Neural progenitor cell (in vitro differentiated cells): ENCODE measurements around the gene PKHD1. TPM values are rescaled to one million over a fixed set of nuclear protein-coding genes. Genes with fewer than 3 reads are reported as not detected.

Experiments used
- DNase-seq: peaks from one replicate; pipeline ENCODE4 v3.0.0-alpha.2; 2016; ENCODE audit warnings: low spot score
- H2AFZ ChIP-seq: fragments of 200-600 bp; sonication (generic); replicated peaks from 2 replicates; pipeline ENCODE4 v1.6.1; 2016; ENCODE audit warnings: antibody characterized with exemption
- H3F3A ChIP-seq: fragments of 200-600 bp; sonication (generic); 2 replicates; pipeline ENCODE4 v1.6.1; 2016; ENCODE audit warnings: antibody characterized with exemption, low read depth
- H3K27ac ChIP-seq: fragments of 200-600 bp; sonication (generic); 2 replicates; pipeline ENCODE4 v1.5.1; 2016; ENCODE audit warnings: mild to moderate bottlenecking
- H3K27me3 ChIP-seq: fragments of 200-600 bp; sonication (generic); 2 replicates; pipeline ENCODE4 v1.6.1; 2016; ENCODE audit warnings: mild to moderate bottlenecking, moderate library complexity
- H3K36me3 ChIP-seq: fragments of 200-600 bp; sonication (generic); 2 replicates; pipeline ENCODE4 v1.5.1; 2016
- H3K4me1 ChIP-seq: fragments of 200-600 bp; sonication (generic); 2 replicates; pipeline ENCODE4 v1.6.1; 2016; ENCODE audit warnings: mixed run types
- H3K4me2 ChIP-seq: fragments of 200-600 bp; sonication (generic); 2 replicates; pipeline ENCODE4 v1.6.1; 2016
- H3K4me3 ChIP-seq: fragments of 200-600 bp; sonication (generic); 2 replicates; pipeline ENCODE4 v1.5.1; 2016
- H3K79me2 ChIP-seq: fragments of 200-600 bp; sonication (generic); 2 replicates; pipeline ENCODE4 v1.6.1; 2016; ENCODE audit warnings: low read depth
- H3K9ac ChIP-seq: fragments of 200-600 bp; sonication (generic); 2 replicates; pipeline ENCODE4 v1.6.1; 2016
- H3K9me3 ChIP-seq: fragments of 200-600 bp; sonication (generic); 2 replicates; pipeline ENCODE4 v1.5.1; 2016; ENCODE audit warnings: low read depth
- H4K20me1 ChIP-seq: fragments of 200-600 bp; sonication (generic); 2 replicates; pipeline ENCODE4 v1.6.1; 2016; ENCODE audit warnings: low read depth
- H3K27ac Mint-ChIP-seq: 3 replicates; pipeline ENCODE4 v1.8.0; 2021; ENCODE audit warnings: mixed read lengths
- H3K27me3 Mint-ChIP-seq: 2 replicates; pipeline ENCODE4 v1.8.0; 2022; ENCODE audit warnings: low read depth, mild to moderate bottlenecking, inconsistent platforms, moderate library complexity, mixed read lengths; ENCODE audit not compliant: insufficient read depth
- H3K36me3 Mint-ChIP-seq: 3 replicates; pipeline ENCODE4 v1.8.0; 2021; ENCODE audit warnings: mixed read lengths
- H3K4me1 Mint-ChIP-seq: 3 replicates; pipeline ENCODE4 v1.8.0; 2021; ENCODE audit warnings: mixed read lengths
- H3K4me3 Mint-ChIP-seq: 3 replicates; pipeline ENCODE4 v1.8.0; 2021; ENCODE audit warnings: mild to moderate bottlenecking, moderate library complexity, mixed read lengths
- H3K9me3 Mint-ChIP-seq: 3 replicates; pipeline ENCODE4 v1.8.0; 2020; ENCODE audit warnings: mixed read lengths
- EZH2 ChIP-seq: fragments of 200-600 bp; sonication (generic); IDR thresholded peaks from 2 replicates; pipeline ENCODE4 v1.6.1; 2017; ENCODE audit warnings: antibody characterized with exemption, mild to moderate bottlenecking, moderate library complexity
- EZH2phosphoT487 ChIP-seq: fragments of 200-600 bp; sonication (generic); IDR thresholded peaks from 2 replicates; pipeline ENCODE4 v1.6.1; 2017; ENCODE audit warnings: antibody characterized with exemption
- total RNA-seq: library from RNA; depleted of rRNA; stranded (reverse); fragments of >200 nt; gene quantifications from 2 replicates; pipeline ENCODE4 v1.2.3, GENCODE V29; 2015; ENCODE audit warnings: low replicate concordance
- TF ChIP-seq, protein P1 (sequence below): fragments of 200-600 bp; sonication (generic); IDR thresholded peaks from 2 replicates; pipeline ENCODE4 v1.5.1; 2017; ENCODE audit warnings: antibody characterized with exemption, mild to moderate bottlenecking

The PKHD1 gene
- total RNA-seq, 1 donor from 2014 or later: 0.04 TPM

DNA sequence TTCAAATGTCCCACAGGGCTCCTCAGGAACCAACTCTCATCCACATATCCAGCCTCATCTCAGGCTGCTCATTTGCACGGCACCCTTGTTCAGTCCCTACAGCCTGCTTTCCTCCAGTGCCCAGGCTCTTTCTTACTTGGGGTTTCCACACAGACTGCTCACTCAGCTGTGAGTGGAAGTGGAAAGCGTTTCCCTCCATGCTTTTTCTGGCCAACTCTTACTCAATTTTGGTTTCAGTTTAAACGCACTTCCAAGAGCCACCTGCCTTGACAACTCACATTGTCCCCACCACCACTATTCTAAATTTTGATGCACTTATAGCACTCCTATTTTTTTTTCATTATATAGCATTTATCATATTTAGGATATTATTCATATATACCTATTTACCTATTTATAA lies 367.1 kb downstream of the PKHD1 start:
- Histone ChIP-seq H3K27me3 (no peaks in the 10 kb centered on the region), H3K36me3 (no peaks in the 10 kb centered on the region), H3K4me1 (no peaks in the 10 kb centered on the region), H4K20me1 (no peaks in the 10 kb centered on the region), H3K9ac (no peak overlapping the region), H3K4me2 (no peak overlapping the region), H3F3A (no peaks in the 10 kb centered on the region), H2AFZ (no peak overlapping the region), H3K4me3 (no peak overlapping the region), H3K27ac (no peak overlapping the region), H3K79me2 (no peaks in the 10 kb centered on the region), H3K9me3 (no peaks in the 10 kb centered on the region)
- peaks cover 8% of the 10 kb centered on the region for H3K4me1 Mint-ChIP-seq
- no peak overlapping the region for H3K27ac Mint-ChIP-seq
- H3K36me3 Mint-ChIP-seq: no peaks in the 10 kb centered on the region
- TF ChIP-seq EZH2phosphoT487 (no peak), EZH2 (no peak)
- TF ChIP-seq, protein P1, sequence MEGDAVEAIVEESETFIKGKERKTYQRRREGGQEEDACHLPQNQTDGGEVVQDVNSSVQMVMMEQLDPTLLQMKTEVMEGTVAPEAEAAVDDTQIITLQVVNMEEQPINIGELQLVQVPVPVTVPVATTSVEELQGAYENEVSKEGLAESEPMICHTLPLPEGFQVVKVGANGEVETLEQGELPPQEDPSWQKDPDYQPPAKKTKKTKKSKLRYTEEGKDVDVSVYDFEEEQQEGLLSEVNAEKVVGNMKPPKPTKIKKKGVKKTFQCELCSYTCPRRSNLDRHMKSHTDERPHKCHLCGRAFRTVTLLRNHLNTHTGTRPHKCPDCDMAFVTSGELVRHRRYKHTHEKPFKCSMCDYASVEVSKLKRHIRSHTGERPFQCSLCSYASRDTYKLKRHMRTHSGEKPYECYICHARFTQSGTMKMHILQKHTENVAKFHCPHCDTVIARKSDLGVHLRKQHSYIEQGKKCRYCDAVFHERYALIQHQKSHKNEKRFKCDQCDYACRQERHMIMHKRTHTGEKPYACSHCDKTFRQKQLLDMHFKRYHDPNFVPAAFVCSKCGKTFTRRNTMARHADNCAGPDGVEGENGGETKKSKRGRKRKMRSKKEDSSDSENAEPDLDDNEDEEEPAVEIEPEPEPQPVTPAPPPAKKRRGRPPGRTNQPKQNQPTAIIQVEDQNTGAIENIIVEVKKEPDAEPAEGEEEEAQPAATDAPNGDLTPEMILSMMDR: no peak
- peaks cover 4% of the 10 kb centered on the region for H3K27me3 Mint-ChIP-seq
- H3K9me3 Mint-ChIP-seq: no peaks in the 10 kb centered on the region
- no peak for DNase-seq
- no peak overlapping the region for H3K4me3 Mint-ChIP-seq

DNA sequence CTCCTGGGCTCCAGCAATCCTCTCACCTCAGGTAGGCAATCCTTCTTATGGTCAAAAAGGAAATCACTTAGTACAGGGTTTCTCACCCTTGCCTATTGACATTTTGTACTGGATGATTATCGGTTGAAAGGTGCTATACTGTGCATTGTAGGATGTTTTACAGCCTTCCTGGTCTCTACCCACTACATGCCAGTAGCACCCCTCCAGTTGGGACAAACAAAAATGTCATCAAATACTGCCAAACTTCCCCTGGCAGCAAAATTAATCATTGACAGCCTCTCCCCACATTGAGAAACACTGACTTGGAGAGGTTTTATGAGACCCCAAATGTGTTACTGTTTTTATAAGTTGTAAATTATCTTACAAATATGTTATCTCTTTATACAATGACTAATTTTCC lies 368.1 kb downstream of the PKHD1 start:
- Histone ChIP-seq H3K9ac (no peak overlapping the region), H3F3A (no peaks in the 10 kb centered on the region), H3K4me3 (no peak overlapping the region), H3K79me2 (no peaks in the 10 kb centered on the region), H3K9me3 (no peaks in the 10 kb centered on the region), H3K36me3 (no peaks in the 10 kb centered on the region), H3K4me2 (no peak overlapping the region), H3K27ac (no peak overlapping the region), H3K27me3 (no peaks in the 10 kb centered on the region), H3K4me1 (no peaks in the 10 kb centered on the region), H4K20me1 (no peaks in the 10 kb centered on the region), H2AFZ (no peak overlapping the region)
- H3K27ac Mint-ChIP-seq: no peak overlapping the region
- DNase-seq: no peak
- H3K36me3 Mint-ChIP-seq: peaks cover under 1% of the 10 kb centered on the region
- peaks cover 8% of the 10 kb centered on the region for H3K4me1 Mint-ChIP-seq
- H3K4me3 Mint-ChIP-seq: no peak overlapping the region
- TF ChIP-seq, protein P1: no peak
- TF ChIP-seq EZH2: no peak
- TF ChIP-seq EZH2phosphoT487: no peak
- H3K9me3 Mint-ChIP-seq: no peaks in the 10 kb centered on the region
- peaks cover 2% of the 10 kb centered on the region for H3K27me3 Mint-ChIP-seq

DNA sequence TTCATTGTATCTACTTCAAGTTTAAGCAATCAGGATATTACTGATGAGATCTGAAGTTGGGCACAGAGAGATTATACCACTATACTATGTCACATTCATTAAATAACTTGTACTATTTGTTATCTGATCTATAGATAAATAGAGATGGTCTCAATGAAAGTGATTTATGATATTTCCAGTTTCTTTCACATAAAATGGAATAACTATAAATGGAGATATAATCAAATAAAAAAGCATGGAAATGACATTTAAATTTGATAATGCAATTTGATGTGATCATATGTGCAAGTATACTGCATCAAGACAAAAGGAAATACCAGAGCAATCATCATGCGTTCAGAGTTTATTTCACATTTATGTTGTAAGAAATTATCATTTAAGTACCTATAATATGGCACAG lies 368.9 kb downstream of the PKHD1 start:
- H3K27ac Mint-ChIP-seq: no peak overlapping the region
- Histone ChIP-seq H3K4me2 (no peak overlapping the region), H3K9ac (no peak overlapping the region), H3K27ac (no peak overlapping the region), H3K4me1 (no peaks in the 10 kb centered on the region), H3K79me2 (no peaks in the 10 kb centered on the region), H3K27me3 (no peaks in the 10 kb centered on the region), H3K4me3 (no peak overlapping the region), H3F3A (no peaks in the 10 kb centered on the region), H2AFZ (no peak overlapping the region), H3K36me3 (no peaks in the 10 kb centered on the region), H3K9me3 (no peaks in the 10 kb centered on the region), H4K20me1 (no peaks in the 10 kb centered on the region)
- H3K4me1 Mint-ChIP-seq: peaks cover 8% of the 10 kb centered on the region
- no peaks in the 10 kb centered on the region for H3K9me3 Mint-ChIP-seq
- no peak for DNase-seq
- TF ChIP-seq, protein P1: no peak
- TF ChIP-seq EZH2 (no peak), EZH2phosphoT487 (no peak)
- peaks cover 2% of the 10 kb centered on the region for H3K27me3 Mint-ChIP-seq
- H3K36me3 Mint-ChIP-seq: peaks cover 1% of the 10 kb centered on the region
- H3K4me3 Mint-ChIP-seq: no peak overlapping the region

DNA sequence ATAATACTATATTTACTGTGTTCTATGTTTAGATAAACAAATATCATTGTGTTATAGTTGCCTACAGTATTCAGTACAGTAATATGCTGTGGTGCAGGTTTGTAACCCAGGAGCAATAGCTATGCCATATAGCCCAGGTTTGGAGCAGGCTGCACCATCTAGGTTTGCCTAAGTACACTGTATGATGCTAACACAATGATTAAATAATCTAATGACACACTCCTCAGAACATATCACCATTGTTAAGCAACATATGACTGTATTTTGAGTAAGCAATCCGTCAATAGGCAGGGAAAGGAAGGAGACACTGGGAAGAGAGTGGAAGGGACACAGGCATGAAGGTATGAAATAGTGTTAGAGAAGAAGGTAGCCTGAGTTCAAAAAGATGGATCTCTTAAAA lies 369.9 kb downstream of the PKHD1 start:
- H3K27ac Mint-ChIP-seq: no peak overlapping the region
- H2AFZ ChIP-seq: no peak overlapping the region
- peaks cover 2% of the 10 kb centered on the region for H3K27me3 Mint-ChIP-seq
- no peak overlapping the region for H3K4me2 ChIP-seq
- H3K4me1 ChIP-seq: no peaks in the 10 kb centered on the region
- H3K36me3 Mint-ChIP-seq: peaks cover 1% of the 10 kb centered on the region
- H3K27ac ChIP-seq: no peak overlapping the region
- H3K79me2 ChIP-seq: no peaks in the 10 kb centered on the region
- H3K4me3 ChIP-seq: no peak overlapping the region
- H3F3A ChIP-seq: no peaks in the 10 kb centered on the region
- H3K9me3 ChIP-seq: no peaks in the 10 kb centered on the region
- H3K36me3 ChIP-seq: no peaks in the 10 kb centered on the region
- TF ChIP-seq EZH2phosphoT487 (no peak), EZH2 (no peak)
- TF ChIP-seq, protein P1: no peak
- no peaks in the 10 kb centered on the region for H3K27me3 ChIP-seq
- H3K4me1 Mint-ChIP-seq: peaks cover 8% of the 10 kb centered on the region
- no peaks in the 10 kb centered on the region for H4K20me1 ChIP-seq
- no peak for DNase-seq
- H3K9me3 Mint-ChIP-seq: no peaks in the 10 kb centered on the region
- no peak overlapping the region for H3K9ac ChIP-seq
- H3K4me3 Mint-ChIP-seq: no peak overlapping the region
